HG03064 (cell line): ENCODE measurements around the gene COX4I2.

Experiments
- ATAC-seq: cut with Tn5 transposase; IDR thresholded peaks from one replicate; pipeline ENCODE4 v1.9.1; 2021; ENCODE audit warnings: low read depth; ENCODE audit not compliant: unreplicated experiment

COX4I2 gene

GRCh38 chr20:31673943-31674463 is 36.3 kb downstream of the COX4I2 start:
- ATAC-seq: no peak

- no peak for ATAC-seq
These were observed 37.4 kb downstream of the COX4I2 start for GRCh38 chr20:31674895-31675827.

GRCh38 chr20:31675828-31676608 is 38.3 kb downstream of the COX4I2 start:
- no peak for ATAC-seq

DNA sequence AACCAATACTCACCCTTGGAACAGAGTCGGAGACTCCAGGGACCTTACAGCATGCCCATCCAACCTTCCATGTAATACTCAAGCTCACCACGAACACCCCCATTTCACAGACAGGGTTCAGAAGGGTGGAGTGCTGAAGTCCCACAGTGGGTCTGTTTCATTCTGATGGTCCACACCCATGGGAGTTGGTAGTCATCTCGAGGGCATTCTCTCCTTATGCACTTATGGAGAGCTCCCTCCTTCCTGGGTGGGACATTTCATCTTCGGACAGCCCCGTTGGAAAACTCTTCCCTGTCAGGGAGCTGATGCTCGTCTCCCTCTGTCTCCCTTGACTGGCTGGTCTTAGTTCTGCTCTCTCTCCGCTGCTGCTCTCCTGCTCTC is 38.9 kb downstream of the COX4I2 start:
- no peak for ATAC-seq

GRCh38 chr20:31677553-31678260 is 40.0 kb downstream of the COX4I2 start:
- ATAC-seq: no peak

GRCh38 chr20:31678389-31679356 is 41.0 kb downstream of the COX4I2 start:
- ATAC-seq: no peak

- no peak for ATAC-seq
These were observed 41.9 kb downstream of the COX4I2 start for GRCh38 chr20:31679357-31680285.

- no peak for ATAC-seq
These were observed 42.8 kb downstream of the COX4I2 start for GRCh38 chr20:31680286-31681127.

DNA sequence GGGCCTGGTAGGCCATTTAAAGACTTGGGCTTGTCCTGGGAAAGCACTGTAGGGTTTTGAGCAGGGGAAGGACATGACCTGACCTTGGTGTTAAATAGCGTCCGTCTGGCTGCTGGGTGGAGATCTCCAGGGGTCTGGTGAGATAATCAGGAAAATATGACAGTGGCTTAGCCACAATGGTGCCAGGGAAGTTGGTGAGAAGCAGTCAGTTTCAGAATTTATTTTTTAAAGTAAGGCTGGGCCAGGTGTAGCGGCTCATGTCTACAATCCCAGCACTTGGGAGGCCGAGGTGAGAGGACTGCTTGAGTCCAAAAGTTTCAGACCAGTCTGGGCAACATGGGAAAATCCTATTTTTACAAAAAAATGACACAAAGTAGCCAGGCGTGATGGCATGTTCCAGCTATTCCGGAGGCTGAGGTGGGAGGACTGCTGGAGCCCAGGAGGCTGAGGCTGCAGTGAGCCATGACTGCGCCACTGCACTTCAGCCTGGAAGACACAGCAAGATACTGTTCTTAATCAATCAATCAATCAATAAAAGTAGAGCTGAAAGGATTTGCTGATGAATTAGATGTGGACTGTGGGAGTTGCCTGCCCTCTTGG is 43.5 kb downstream of the COX4I2 start:
- ATAC-seq: no peak

GRCh38 chr20:31681769-31682168 is 44.1 kb downstream of the COX4I2 start:
- ATAC-seq: no peak

- no peak for ATAC-seq
These were observed 44.6 kb downstream of the COX4I2 start for GRCh38 chr20:31682352-31682751.

DNA sequence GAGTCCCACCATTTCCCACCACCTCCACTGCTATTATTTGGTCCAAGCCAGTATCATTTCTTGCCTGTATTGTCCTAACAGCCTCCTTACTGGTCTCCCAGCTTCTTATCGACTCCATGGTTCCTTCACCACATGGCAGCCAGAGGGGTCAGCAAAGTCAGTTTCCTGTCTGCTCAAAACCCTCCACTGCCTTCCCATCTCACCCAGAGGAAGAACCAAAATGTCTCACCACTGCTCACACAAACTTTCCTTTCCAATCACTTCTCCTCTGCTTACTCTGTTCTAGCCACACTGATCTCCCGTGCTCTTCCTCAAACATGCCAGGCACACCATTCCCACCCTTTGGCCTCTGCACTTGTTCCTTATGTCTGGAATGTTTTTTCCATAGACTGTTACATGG is 45.2 kb downstream of the COX4I2 start:
- no peak for ATAC-seq

DNA sequence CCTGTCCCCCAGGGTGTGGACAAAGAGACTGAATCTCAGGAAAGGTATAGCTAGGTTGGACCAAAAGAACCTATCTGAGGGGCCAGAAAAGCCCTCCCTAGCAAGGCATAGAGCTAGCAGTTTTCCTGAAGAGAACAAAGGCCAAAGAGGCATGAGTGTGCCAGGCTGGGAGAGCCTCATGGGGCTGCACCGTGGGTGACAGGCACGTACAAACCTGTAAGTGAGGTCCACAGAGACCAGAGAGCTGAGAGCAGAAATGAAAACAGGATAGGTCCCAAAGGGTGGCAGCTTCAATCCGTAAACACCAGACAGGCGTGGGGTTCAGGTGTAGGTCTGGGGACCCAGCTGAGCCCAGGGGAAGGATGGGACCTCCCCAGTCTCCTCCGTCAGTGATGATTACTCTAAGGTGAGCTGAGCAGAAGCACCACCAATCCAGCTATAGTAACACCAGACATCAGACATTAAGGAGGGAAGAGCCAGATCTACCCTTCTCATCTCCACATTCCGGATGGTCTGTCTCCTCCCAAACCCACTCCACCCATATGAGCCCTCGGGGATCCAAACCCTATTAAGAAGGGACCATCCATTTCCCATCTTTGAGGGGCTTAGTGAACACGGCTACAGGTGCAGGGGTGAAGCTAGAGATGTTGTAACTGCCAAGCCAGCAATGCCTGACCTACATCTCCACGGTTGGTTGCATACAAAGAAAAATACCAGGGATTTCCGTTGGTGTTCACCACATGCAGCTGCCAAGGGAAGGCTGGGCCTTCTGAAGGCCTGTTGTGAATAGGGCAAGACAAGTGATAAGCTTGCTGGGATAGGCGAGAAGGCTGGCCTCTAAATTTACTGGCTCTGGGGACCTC is 46.7 kb downstream of the COX4I2 start:
- ATAC-seq: no peak

DNA sequence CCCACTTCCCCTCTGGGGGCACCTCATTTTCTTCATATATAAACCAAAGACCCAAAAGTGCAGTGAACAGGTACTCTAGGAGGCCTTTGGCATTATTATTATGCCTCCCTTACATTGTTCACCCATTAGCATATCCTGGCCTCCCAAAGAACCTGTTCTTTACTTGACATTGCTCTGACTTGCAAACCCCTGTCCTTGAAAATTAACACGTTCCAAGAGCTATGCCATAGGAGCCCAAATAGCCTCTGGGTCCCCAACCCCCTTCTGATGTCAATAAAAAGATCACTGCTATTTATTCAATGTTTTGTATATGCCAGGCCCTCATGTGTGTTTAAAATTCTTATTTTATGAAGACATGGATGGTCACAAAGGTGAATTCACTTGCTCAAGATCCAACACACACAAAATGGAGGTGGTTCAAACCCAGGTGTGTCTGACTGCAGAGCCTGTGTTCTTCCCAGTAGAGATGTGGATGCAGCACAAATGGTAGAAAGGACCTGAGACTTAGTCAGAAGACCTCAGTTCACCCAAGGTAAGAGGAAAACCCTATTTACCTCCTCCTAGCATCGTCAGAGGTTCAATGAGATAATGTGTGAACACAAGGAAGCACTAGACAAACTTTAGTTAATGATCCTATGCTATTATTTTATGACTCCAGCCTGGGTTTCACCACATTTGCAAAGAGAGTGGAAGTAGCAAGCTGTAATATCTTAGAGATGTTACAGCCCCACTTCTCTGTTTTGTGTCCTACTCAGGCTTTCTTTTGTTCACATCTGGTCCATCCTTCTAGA is 48.3 kb downstream of the COX4I2 start:
- ATAC-seq: peak; percentile 1

DNA sequence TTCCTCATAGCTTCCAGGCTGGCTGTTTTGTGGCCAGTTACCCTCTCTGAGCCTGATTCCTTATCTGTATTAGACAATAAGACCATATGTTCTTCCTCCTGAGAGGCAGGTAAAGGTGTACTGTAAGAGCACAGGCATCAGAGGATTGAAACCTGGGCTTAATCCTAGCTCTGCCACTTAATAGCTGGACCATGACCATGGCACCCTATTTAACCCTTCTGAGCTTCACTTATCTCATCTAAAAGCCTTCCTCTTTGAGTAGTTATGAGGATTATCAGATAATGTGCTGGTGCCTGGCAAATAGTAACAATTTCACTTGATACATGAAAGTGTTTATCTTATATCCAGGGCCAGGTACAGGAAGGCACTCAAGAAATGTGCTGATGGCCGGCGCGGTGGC is 50.1 kb downstream of the COX4I2 start:
- no peak for ATAC-seq

GRCh38 chr20:31689141-31689540 is 51.4 kb downstream of the COX4I2 start:
- no peak for ATAC-seq
